SU-DHL-6 (cell line): ENCODE data around the gene SYNGR2.

Experiments
- EZH2phosphoT487 ChIP-seq: fragments of 200-600 bp; sonication (generic), shearing (Covaris generic); conservative IDR thresholded peaks from 2 replicates; pipeline ENCODE4 v1.6.1; 2018; ENCODE audit warnings: mild to moderate bottlenecking, antibody characterized with exemption, low read length, moderate library complexity, mixed read lengths
- TF ChIP-seq, protein P1 (sequence below): fragments of 200-600 bp; sonication (generic); IDR thresholded peaks from one replicate; pipeline ENCODE4 v1.5.1; 2017; ENCODE audit warnings: antibody characterized with exemption, mild to moderate bottlenecking, low read length, moderate library complexity; ENCODE audit not compliant: insufficient read depth, poor library complexity, severe bottlenecking

DNA sequence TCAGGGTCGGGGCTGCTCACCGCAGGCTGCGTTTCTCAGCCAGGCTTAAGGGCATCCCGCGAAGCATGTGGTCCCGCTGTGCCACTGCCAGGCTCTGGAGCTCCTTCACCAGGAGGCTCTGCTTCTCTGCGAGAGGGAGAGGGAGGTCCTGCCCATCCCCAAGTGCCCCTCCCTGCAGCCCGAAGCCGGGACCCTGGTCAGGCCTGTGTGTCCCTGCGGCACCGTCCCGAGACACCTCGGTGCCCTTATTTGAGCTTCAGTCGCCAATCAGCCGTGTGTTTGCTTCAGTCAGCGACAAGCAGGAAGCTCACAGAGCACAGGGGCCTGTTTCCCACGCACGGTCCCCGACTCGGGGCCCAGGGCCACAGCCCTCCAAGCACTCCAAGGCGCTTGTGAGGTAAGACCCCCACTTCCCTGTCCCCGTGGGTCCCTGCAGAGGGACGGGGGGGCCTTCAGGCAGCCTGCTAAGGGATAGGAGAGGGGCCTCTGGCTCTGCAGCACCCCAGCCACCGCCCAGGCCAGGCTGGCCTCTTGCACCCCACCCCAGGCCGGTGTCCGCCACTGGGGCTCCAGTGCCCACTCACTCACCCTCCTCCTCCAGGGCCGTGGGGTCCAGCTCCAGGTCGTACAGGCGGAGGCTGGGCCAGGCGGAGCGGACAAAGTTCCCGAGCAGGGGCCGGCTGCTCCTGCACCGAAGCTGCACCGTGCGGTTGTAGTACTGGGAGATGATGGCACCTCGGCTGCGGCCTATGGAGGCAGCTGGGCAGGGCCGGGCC, 43.1 kb upstream of the SYNGR2 start:
- TF ChIP-seq, protein P1, sequence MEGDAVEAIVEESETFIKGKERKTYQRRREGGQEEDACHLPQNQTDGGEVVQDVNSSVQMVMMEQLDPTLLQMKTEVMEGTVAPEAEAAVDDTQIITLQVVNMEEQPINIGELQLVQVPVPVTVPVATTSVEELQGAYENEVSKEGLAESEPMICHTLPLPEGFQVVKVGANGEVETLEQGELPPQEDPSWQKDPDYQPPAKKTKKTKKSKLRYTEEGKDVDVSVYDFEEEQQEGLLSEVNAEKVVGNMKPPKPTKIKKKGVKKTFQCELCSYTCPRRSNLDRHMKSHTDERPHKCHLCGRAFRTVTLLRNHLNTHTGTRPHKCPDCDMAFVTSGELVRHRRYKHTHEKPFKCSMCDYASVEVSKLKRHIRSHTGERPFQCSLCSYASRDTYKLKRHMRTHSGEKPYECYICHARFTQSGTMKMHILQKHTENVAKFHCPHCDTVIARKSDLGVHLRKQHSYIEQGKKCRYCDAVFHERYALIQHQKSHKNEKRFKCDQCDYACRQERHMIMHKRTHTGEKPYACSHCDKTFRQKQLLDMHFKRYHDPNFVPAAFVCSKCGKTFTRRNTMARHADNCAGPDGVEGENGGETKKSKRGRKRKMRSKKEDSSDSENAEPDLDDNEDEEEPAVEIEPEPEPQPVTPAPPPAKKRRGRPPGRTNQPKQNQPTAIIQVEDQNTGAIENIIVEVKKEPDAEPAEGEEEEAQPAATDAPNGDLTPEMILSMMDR, result no peak
- no peak for TF ChIP-seq EZH2phosphoT487
